Activated effector memory CD4-positive, alpha-beta T cell treated with Interleukin-2 at 50 U/mL for 16 hours (primary cell): ENCODE data around the gene GTF2E1.

Experiments
- DNase-seq: peaks from one replicate; pipeline ENCODE4 v3.0.0-alpha.2; 2020

GTF2E1 gene

DNA sequence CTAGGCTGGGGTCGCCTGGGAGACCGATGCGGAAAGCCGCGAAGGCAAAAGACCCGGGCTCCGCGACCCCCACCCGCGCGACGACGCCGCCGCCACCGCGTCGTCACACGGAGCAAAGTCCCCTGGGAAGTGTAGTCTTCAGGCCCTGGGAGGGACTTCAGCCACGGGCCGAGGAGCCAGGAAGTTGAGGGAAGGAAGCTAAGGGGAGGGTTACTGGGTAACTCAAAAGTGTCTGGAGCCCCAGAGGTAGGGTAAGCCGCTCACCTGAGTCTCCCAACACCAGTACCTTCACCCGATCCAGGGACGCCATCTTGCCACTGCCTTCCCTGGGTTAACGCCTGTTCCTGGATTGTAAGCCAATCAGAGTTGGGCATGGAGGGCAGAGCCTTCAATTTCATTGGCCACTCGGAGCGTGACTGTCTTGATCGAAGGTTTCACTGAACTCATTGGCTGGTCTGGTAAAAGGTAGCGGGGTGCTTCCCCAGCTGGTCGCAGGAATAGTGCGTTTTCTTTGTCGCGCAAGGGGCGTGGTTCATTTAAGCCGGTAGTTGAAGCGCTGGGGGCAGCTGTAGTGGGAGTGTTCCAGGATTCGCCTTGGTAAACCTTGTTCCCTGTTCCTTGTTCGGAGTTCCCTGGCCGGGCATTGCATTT is at the start of gene GTF2E1, which contains the start of gene RABL3:
GTF2E1 (plus strand) TSS at position 547 of the 651 bp plus-strand sequence. CDS start 7,809 bp downstream, outside the sequence.
RABL3 (minus strand) TSS at position 319 of the 651 bp plus-strand sequence; CDS start at position 310, 9 bp downstream.
- peak; percentile 93 for DNase-seq

DNA sequence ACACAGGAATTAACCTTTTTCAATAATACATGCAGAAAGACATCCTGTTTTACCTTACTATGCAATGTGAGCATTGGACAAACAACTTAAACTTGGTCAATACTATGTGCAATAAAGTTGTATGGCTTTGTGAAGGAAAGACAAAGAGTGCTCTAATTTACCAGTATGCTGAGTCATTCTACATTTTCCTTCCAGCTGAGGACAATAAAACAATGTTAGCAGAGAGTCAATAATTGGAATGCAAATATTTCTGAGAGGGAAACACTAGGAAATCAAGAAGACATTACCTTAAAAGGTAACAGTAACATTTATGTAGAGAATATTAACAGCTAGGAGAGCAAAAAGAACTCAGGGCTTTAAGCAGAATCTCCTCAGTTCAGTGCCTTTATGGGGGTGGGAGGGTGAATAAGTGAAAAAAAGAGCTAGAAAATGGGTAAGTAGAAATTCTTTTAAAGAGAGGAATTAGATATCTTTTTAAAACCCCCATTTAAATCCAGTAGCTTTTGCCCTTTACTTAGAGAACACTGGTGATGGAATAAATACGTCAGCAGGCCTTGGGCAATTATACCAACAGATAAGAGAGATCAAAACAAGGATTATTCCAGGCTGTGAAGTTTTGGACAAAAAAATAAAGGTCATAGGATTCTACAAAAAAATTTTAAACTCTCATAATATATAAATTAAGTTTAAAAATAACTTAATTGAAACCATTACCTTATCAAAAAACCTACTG is 48.9 kb upstream of the GTF2E1 start:
- no peak for DNase-seq

DNA sequence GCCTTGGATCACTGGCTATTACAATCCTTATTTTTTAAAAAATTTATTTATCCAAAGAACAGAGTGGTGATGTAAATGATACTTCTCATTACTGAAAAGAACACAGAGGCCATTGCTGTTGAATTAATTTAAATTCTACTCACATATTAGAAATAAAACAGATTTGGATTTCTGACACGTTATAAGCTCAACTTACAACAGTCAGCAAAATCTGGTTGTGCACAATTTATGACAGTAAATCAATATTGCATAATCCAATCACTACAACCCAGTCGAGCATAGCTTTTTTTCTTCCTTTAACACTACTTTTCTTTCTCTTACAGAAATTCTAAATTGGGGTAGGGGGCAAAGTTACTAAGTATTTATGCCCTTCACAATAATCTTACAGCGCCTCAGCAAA is 43.2 kb upstream of the GTF2E1 start:
- DNase-seq = no peak

DNA sequence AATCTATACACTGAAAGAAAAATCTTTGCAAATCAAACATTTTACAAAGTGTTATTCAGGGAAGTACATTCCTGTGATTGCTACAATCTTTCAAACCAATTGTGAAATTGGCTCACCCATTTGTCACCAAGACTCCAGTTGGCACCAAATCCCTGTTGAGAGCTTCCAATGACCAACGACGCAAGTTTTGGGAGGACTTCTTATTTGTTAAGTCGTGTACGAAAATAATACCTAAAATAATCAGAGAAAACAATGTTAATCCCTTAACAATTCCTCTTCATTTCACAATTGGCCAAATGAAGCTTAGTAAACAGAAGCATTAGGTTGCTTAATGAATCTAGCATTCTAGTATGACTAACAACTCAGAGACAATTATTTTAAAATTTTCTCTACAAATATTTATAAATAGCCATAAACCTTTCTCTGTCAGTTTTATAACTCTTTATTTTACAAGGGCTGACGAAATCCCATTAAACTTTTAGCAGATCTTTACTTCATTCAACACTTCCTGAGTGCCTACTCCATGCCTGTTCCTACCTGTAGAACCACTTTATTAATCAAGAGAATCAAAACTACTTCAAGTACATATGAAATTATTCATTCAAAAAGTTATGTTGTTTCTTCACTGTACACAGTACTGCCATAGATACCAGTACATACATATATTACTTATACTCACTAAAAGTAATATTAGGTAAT is 36.5 kb upstream of the GTF2E1 start:
- DNase-seq = no peak

DNA sequence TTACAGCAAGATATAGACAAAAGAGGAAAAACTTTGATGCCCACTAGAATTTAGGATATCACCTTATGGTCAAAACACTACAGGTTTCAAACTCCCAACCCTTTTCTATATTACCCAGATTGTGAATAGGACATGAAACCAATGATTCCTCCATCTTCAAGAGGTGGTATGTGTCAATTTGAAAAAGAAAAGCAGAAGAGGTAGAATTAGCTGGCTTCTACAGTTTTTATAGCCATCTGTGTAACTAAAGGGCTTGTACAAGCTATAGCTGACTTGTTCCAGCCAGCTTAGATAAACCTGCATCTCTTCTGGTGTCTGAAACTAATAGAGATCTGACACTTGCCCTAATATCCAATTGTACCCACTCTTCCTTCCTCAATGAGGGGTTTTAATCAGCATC is 35.6 kb upstream of the GTF2E1 start:
- DNase-seq = no peak

DNA sequence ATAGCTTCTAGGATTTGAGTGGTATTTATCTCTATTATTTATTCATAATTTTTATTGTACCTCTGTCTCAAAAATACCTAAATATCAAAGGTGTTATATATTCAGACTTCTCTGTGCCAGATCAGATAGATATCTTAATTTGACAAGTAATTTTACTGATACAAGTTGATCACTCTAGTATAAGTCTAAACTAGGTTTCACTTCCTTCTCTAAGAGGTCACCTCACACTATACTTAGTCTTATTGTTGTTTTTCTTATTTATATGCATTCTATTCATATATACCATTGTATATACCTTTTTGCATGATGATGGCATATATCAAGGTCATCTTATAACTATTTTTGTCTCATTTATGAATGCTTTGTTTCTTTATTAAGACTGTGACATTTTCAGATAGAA is 34.1 kb upstream of the GTF2E1 start:
- DNase-seq = no peak

DNA sequence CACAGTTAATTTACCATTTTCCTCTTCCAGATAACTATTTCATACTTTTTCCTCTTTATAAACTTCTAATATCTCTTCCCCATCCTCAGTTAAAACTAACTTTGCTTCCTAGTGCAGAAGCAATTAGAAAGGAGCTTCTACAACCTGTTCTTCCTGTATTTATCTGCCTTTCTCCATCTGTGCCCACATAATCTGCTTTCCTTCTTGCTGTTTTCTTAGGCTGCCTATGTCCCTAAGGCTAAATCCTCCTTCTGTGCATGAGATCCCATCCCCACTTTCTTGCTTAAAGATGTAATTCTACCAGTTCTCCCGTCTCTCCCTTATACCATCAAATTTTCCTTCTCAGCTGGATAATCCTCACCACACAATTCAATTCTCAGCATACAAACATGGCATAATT is 32.2 kb upstream of the GTF2E1 start:
- no peak for DNase-seq

DNA sequence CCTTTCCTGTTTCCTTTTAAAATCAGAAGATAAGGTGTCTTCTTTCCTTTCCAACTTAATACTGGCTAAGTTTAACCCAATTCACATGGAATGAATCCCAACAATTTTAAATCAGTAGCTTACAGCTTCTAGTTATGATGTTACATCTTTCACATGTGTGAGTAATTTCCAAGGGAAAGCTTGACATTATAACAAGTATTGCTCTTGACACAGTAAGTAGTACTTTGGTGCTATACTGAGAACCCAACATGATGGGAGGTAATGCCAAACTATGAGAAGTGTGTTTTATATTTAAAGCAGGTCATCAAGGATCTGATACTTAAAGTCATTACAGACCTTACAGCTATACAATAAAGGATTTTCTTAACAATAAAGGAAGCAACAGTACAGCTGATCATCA is 29.3 kb upstream of the GTF2E1 start:
- DNase-seq = no peak

DNA sequence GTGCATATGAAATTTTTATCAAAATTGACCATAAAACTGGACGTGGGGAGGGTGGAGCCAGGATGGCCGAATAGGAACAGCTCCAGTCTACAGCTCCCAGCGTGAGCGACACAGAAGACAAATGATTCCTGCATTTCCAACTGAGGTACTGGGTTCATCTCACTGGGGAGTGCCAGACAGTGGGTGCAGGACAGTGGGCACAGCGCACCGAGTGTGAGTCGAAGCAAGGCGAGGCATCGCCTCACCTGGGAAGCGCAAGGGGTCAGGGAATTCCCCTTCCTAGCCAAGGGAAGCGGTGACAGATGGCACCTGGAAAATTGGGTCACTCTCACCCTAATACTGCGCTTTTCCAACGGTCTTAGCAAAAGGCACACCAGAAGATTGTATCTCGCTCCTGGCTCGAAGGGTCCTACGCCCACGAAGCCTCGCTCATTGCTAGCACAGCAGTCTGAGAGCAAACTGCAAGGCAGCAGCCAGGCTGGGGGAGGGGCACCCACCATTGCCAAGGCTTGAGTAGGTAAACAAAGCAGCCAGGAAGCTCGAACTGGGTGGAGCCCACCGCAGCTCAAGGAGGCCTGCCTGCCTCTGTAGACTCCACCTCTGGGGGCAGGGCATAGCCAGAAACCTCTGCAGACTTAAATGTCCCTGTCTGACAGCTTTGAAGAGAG is 23.2 kb upstream of the GTF2E1 start:
- peak; percentile 83 for DNase-seq

DNA sequence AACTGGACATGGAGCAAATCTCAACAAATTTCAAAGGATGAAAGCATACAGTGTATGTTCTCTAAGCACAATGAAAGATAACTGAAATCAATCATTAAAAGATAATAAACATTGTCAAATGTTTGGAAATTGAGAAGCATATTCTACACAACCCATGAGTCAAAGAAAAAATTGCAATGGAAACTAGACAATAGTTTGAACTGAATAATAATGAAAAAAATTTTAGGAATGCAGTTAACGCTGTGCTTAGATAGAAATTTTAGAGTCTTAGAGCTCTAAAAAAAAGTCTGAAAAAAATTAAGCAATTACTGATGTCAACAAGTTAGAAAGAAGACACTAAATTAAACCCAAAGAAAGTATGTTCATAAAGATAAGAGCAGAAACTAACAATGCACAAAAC is 15.8 kb upstream of the GTF2E1 start:
- DNase-seq = no peak

DNA sequence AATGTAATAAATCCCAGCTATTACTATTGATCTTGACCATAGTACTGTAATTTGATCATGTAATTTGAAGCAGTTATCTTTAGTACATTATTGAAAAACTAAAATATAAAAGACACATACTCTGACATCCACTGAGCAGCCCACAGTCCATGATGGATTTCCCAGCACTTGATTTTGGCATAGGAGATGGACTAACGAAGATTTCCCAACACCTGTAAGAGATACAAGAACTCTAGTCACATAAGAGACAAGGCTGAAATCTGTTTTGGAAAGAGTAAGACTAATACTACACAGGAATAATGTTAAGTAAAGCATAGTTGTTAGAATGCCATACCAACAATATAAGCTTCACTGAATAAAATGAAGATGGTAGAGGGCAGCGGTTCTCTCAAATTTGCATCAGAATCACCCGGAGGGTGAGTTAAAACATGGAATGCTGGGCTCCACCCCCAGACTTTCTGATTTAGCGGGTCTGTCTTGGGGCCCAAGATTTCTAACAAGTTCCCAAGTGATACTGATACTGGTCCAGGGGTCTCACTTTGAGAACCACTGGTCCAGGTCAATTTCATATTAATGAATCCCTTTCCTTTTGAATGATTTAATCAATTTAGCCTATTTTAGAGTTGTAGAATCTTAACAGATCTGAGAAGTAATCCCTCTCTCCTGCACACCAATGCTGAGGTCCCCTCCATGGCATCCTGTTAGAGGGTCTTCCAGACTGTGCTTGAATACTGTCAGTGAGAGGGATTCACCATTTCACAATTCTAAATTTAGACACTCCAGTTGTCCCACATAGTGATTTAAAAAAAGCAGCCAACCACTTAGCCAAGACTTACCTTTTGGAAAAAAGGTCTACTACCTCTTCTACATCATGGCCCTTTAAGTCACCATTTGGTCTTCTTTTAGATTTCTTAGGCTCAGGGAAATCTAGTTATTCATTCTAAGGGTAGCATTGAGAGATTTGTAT is 11.7 kb upstream of the GTF2E1 start:
- no peak for DNase-seq

DNA sequence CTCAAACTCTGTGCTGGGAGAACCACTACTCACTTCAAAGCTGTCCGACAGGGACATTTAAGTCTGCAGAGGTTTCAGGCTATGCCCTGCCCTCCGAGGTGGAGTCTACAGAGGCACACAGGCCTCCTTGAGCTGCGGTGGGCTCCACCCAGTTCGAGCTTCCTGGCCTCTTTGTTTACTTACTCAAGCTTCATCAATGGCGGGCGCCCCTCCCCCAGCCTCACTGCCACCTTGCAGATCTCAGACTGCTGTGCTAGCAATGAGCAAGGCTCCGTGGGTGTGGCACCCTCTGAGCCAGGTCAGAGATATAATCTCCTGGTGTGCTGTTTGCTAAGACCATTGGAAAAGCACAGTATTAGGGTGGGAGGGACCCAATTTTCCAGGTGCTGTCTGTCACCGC is 4.5 kb upstream of the GTF2E1 start:
- peak; percentile 18 for DNase-seq

DNA sequence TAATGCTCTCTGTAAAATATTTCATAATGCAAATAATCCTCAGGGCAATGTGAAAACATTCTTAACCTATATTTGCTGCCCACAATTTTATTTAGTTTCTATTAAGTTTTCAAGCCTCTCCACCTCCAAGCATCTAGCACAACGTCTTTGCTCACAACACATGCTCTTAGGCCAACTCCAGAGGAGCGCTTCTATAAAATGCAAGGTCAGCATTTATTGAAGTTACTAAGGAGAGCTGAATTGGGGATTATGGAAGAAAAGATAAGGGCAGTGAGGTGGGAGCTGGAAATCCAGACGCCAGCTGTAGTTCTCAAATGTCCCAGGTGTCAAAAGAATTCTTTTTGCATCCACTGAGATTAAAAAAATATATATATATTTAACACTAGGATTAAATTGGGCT is 1.2 kb upstream of the GTF2E1 start:
- DNase-seq = no peak

DNA sequence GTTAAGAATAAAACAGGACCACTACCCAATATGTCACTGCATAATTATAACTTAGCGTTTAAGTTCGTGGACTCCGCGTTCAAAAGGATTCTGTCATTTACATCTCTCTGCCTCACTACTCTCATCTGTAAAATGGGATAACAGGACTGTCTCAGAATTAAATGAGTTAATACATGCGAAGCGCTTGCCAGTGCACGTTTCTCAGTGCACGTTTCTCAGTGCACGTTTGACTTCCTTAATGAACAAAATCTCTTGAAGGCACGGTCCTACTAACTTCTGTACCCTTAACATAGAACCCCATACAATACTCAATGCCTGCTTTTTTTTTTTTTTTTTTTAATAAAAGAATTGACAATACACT is 727 bp upstream of the GTF2E1 start:
- no peak for DNase-seq

DNA sequence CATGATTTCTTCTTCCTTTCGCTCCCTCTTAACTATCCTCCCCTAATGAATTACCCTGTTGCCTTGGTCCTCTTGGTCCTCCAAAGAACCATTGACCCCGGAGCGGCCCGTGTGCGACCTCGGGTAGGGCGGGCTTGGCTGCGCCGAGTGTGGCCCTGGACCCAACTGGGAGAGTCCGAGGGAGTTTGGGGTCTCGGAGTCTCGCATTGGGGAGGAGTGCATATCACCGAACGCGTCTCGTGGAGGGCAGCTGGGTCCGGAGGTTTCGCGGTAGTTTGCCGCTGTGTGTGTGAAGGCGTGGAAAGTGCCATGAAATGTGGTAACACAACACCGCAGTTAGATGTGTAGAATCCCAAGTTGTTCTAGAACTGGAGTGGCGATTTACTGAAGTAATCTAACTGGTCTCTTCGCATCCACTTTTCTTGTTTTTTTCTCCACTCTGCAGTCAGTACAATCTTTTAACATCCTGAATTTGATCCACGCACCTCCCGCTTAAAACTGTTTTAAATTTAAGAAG is 363 bp downstream of the GTF2E1 start:
- DNase-seq = no peak

DNA sequence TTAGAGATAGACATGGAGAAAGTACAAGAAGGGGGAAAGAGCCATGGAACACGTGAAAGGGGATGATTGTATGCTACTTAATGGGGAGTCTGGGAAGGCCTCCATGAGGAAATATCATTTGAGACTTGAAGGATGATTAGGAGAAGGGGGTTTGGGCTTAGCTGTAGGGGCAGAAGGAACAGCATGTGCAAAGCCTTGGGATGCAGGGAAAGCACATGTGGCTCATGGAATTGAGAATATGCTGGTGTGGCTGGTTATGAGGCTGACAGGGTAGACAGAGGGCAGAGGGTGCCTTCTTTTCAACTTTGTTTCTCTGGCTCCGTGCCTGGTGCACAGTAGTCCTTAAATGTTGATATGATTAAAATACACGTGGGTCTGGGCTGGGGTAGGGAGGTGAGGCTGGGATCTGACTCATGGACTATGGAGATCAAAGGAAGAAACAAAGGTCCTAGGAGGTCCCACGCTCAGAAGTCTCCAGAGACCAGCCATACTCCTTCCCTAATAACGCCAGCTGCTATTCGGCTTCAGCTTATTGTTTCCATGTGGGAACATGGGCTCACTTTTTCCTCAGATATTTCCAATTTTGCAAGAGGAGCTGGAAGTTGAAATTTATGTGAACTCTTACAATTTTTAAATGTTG is 1.1 kb downstream of the GTF2E1 start:
- DNase-seq = no peak

DNA sequence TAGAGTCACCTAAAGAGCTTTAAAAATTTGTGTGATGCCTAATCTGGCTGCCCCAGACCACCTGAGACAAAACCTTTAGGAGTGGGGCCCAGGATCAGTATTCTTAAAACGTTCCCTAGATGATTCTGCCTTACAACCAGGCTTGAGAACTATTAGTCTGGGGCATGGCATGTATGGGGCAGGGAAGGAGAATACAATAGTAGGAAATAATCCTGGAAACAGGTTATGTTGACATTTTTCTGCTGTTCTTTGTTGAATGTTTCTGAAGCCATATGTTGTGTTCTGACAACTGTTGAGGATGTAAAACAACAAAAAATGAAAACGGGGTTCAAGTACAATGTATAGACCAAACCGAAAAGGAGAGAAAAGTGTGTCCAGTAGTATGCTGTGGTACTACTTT is 2.9 kb downstream of the GTF2E1 start:
- no peak for DNase-seq

DNA sequence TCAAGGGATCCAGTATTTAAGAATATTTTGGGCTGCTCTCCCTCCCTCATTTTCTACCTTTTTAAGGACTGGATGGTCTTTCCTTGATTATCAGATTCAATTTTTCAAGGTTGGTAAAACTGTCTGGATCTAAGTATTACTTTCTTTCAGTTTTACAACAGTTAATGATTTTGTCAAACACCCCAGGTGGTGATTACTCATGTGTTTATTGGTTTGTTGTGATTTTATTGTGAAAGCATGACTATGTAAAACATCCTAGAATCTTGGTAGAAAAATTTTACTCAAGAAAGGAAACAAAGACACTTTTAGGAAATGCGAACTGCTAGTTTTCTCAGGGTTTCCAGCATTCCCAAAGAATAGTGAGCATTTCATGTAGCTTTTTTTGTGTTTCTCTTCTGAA is 7.3 kb downstream of the GTF2E1 start:
- no peak for DNase-seq

DNA sequence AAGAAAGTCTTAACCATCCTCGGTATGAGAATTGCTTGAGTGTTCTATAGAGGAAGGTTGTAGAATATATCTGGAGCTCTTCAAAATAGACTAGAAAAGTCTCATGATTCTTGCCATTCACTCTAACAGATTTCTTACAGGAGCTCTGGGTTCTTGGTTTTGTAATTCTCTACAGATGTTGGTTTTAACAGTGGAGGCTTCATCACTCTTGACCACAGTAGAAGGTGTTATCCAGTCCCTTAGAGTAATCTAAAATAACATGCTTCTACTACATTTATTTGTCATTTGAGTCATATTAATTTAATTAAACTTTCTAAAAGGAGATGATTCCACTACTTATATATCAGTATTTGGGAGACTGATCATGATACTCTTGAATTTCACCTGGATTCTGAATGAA is 9.7 kb downstream of the GTF2E1 start:
- DNase-seq = no peak

DNA sequence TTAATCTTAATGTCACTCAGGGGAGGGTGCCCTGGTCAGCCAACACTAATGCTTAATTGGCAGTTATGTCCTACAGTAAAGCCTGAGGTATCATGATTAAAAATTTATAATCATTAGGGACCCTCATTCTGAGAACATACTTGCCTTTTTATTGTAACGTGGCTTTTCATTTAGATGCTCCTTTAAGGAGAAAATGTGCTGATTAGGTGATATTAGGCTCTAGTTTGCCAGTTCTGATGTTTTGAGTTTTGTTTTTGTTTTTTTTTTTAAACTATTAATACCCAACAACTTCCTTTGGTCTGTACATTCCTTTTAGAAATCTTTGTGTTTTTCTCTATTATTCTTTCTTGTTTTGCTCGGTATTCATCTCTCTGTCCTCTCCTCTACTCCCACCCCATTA is 10.3 kb downstream of the GTF2E1 start:
- no peak for DNase-seq

DNA sequence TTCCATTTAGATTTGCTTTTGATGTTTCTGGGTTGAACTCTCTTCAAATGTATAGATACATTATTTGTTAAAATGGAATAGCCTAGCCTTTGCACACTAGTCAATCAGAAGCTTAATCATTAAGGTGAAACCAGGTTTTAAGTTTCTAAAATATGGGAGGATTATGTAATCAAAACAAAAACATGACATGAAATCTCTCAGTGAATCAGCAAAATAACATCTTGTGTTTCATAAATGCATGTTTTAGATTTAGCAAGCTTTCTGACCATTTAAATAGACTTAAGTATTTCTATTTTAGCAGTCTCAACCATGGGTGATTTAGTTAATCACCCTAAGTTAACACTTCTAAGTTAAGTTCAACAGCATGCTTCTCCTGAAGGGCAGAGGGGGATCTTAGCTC is 11.3 kb downstream of the GTF2E1 start:
- DNase-seq = no peak

DNA sequence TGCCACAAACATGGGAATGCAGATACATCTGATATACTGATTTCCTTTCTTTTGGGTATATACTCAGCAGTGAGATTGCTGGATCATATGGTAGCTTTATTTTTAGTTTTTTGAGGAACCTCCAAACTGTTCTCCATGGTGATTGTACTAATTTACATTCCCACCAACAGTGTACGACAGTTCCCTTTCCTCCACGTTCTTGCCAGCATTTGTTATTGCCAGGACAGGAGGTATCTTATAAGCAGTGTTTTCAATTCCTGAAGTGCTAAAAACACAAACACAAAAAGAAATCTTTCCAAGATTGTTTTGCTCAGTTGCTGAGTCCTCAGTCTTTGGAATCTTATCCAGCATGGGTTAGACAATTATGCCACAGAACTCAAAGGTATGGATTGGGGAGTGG is 13.5 kb downstream of the GTF2E1 start:
- no peak for DNase-seq
